Keratinocyte (primary cell): Measurements from ENCODE around the gene P2RX3. TPM values are rescaled to one million over a fixed set of nuclear protein-coding genes. Genes with fewer than 3 reads are reported as not detected.

Source experiments
- DNase-seq: peaks from one replicate; pipeline ENCODE4 v3.0.0-alpha.2; 2011; ENCODE audit warnings: low read depth, missing footprints, low spot score
- FAIRE-seq: peaks from 2 replicates; lab custom pipeline; 2011; peaks lifted over from hg19 to GRCh38; lab: Jason Lieb, UNC
- H2AFZ ChIP-seq: 2 replicates; pipeline ENCODE4 v1.6.0; 2012; ENCODE audit warnings: low read length, control low read depth, inconsistent platforms; ENCODE audit not compliant: control insufficient read depth
- H3K27ac ChIP-seq: 2 replicates; pipeline ENCODE4 v1.5.1; 2011; ENCODE audit warnings: low read length; ENCODE audit not compliant: control insufficient read depth, insufficient read depth
- H3K27me3 ChIP-seq: 3 replicates; pipeline ENCODE4 v1.6.0; 2011; ENCODE audit warnings: low read length; ENCODE audit not compliant: control insufficient read depth, insufficient read depth; ENCODE audit errors: extremely low read depth
- H3K36me3 ChIP-seq, 2 experiments: 2 replicates in 1 of 2; 3 replicates in 1 of 2; pipeline ENCODE4 v1.5.1; 2011; ENCODE audit warnings: low read length in 2 of 2, mild to moderate bottlenecking in 1 of 2; ENCODE audit not compliant: control insufficient read depth in 2 of 2, insufficient read depth in 2 of 2; ENCODE audit errors: extremely low read depth in 1 of 2
- H3K4me1 ChIP-seq: 3 replicates; pipeline ENCODE4 v1.5.1; 2011; ENCODE audit warnings: low read length; ENCODE audit not compliant: control insufficient read depth, insufficient read depth; ENCODE audit errors: extremely low read depth
- H3K4me2 ChIP-seq: 3 replicates; pipeline ENCODE4 v1.6.0; 2011; ENCODE audit warnings: low read depth, low read length; ENCODE audit not compliant: control insufficient read depth, insufficient read depth; ENCODE audit errors: extremely low read depth
- H3K4me3 ChIP-seq, 3 experiments: fragments of 200-600 bp in 1 of 3; sonication (generic) in 1 of 3; 2 replicates in 2 of 3; 3 replicates in 1 of 3; pipeline ENCODE4 v1.5.1; 2011 to 2016; ENCODE audit warnings: low read length in 3 of 3, mild to moderate bottlenecking in 3 of 3, control low read depth in 2 of 3, inconsistent platforms in 1 of 3, low read depth in 1 of 3, mixed read lengths in 1 of 3, mixed run types in 1 of 3, moderate library complexity in 1 of 3; ENCODE audit not compliant: control insufficient read depth in 2 of 3, insufficient read depth in 2 of 3; ENCODE audit errors: extremely low read depth in 1 of 3
- H3K79me2 ChIP-seq: 2 replicates; pipeline ENCODE4 v1.6.0; 2012; ENCODE audit warnings: low read length; ENCODE audit not compliant: control insufficient read depth, insufficient read depth
- H3K9ac ChIP-seq: 3 replicates; pipeline ENCODE4 v1.6.0; 2011; ENCODE audit warnings: low read length; ENCODE audit not compliant: control insufficient read depth, insufficient read depth; ENCODE audit errors: extremely low read depth
- H3K9me1 ChIP-seq: 3 replicates; pipeline ENCODE4 v1.6.0; 2011; ENCODE audit warnings: low read length; ENCODE audit not compliant: control insufficient read depth, insufficient read depth; ENCODE audit errors: extremely low read depth
- H3K9me3 ChIP-seq: 2 replicates; pipeline ENCODE4 v1.5.1; 2012; ENCODE audit warnings: low read depth, low read length; ENCODE audit not compliant: control insufficient read depth
- H4K20me1 ChIP-seq: 3 replicates; pipeline ENCODE4 v1.6.0; 2011; ENCODE audit warnings: low read length; ENCODE audit not compliant: control insufficient read depth, insufficient read depth; ENCODE audit errors: extremely low read depth
- CTCF ChIP-seq, 3 experiments: IDR thresholded peaks in 1 of 3; conservative IDR thresholded peaks in 1 of 3; optimal IDR thresholded peaks in 1 of 3; 2 replicates in 2 of 3; 3 replicates in 1 of 3; pipeline versions ENCODE3 to v1.5.1; 2011; ENCODE audit warnings: low read length in 3 of 3, mild to moderate bottlenecking in 3 of 3, moderate library complexity in 2 of 3, control low read depth in 1 of 3, inconsistent platforms in 1 of 3; ENCODE audit not compliant: insufficient read depth in 2 of 3; ENCODE audit errors: extremely low read depth in 1 of 3
- EZH2 ChIP-seq: IDR thresholded peaks from one replicate; pipeline ENCODE4 v1.6.1; 2012; ENCODE audit warnings: inconsistent platforms, mild to moderate bottlenecking, low read length, moderate library complexity
- dilution Hi-C: fragments of 300-500 bp; cut with MboI; formaldehyde crosslinking; loops from one replicate; pipeline ENCODE4 v1.7.0; 2020; ENCODE audit warnings: low sequenced_read_pairs; ENCODE audit not compliant: extremely low pct_ligation_motif_present
- polyA plus RNA-seq, 5 experiments: library from polyadenylated mRNA; depleted of rRNA in 3 of 5; stranded (reverse) in 3 of 5; stranded (forward) in 1 of 5; unstranded in 1 of 5; fragments of >200 nt; gene quantifications; 1 replicate in 1 of 5; 2 replicates in 3 of 5; 3 replicates in 1 of 5; pipeline versions ENCODE4 v1.2.1 to v1.2.3, GENCODE V29; 2011 to 2012; ENCODE audit warnings: missing spikeins in 2 of 5, low read depth in 1 of 5, low replicate concordance in 1 of 5

P2RX3 gene
- polyA plus RNA-seq, 1 donor (not counting 4 experiments of a cell fraction or from before 2014, with no cell fraction given) = not detected

GRCh38 chr11:57302489-57302888 lies 35.7 kb upstream of the P2RX3 start:
- Histone ChIP-seq H3K9me1 (peaks cover 3% of the 10 kb centered on the region), H3K4me2 (no peak overlapping the region), H3K9ac (no peak overlapping the region), H3K4me3 (no peak overlapping the region), H3K4me1 (peaks cover 40% of the 10 kb centered on the region), H3K79me2 (peaks cover 47% of the 10 kb centered on the region), H2AFZ (no peak overlapping the region), H3K36me3 (peaks cover 58 to 74% of the 10 kb centered on the region in 2 experiments), H3K27ac (no peak overlapping the region), H3K27me3 (no peaks in the 10 kb centered on the region), H4K20me1 (peaks cover 6% of the 10 kb centered on the region), H3K9me3 (no peaks in the 10 kb centered on the region)
- no peak for TF ChIP-seq CTCF (optimal IDR thresholded peaks at IDR 0.05 in 1 of 3, IDR thresholded peaks at IDR 0.05 in 1 of 3, conservative IDR thresholded peaks at IDR 0.05 in 1 of 3; ENCODE audit: extremely low read depth in 1 of 3, insufficient read depth in 2 of 3, low read length in 3 of 3)
- TF ChIP-seq EZH2 = no peak
- dilution Hi-C loops = no loop called here
- DNase-seq = no peak
- no peak for FAIRE-seq

GRCh38 chr11:57303280-57303989 lies 34.7 kb upstream of the P2RX3 start:
- H3K4me3 ChIP-seq = no peak overlapping the region

More at GRCh38 chr11:57303280-57303989, 34.7 kb upstream of the P2RX3 start:
- TF ChIP-seq EZH2 (no peak), CTCF (optimal IDR thresholded peaks at IDR 0.05 in 1 of 3, IDR thresholded peaks at IDR 0.05 in 1 of 3, conservative IDR thresholded peaks at IDR 0.05 in 1 of 3; ENCODE audit: extremely low read depth in 1 of 3, insufficient read depth in 2 of 3, low read length in 3 of 3) (no peak)
- Histone ChIP-seq H2AFZ (no peak overlapping the region), H3K9me3 (no peaks in the 10 kb centered on the region), H3K36me3 (peaks cover 63 to 71% of the 10 kb centered on the region in 2 experiments), H3K4me1 (peaks cover 49% of the 10 kb centered on the region), H3K9me1 (peaks cover 3% of the 10 kb centered on the region), H3K4me2 (peak overlapping the region; percentile 46), H4K20me1 (peaks cover 6% of the 10 kb centered on the region), H3K27me3 (no peaks in the 10 kb centered on the region), H3K27ac (peak overlapping the region; percentile 65), H3K9ac (peak overlapping the region; percentile 66), H3K79me2 (peaks cover 50% of the 10 kb centered on the region)
- FAIRE-seq (peak; percentile 43), DNase-seq (no peak)
- dilution Hi-C loops = no loop called here
